ENCODE measurements around the gene PAX6. TPM values are rescaled to one million over a fixed set of nuclear protein-coding genes. Genes with fewer than 3 reads are reported as not detected.

PAX6 gene
- total and polyA plus RNA-seq, 2 donors = 0.32 to 0.47 TPM

- 5% methylated on average over 20 of the region's 20 CpGs for WGBS
- no peak overlapping the region for H3K27ac ChIP-seq (ENCODE audit: low read depth in 1 of 2, low read length in 1 of 2)
- no peaks in the 10 kb centered on the region for H3K36me3 ChIP-seq (ENCODE audit: control insufficient read depth in 2 of 2, insufficient read depth in 2 of 2, low read length in 1 of 2)
- peaks cover 1 to 5% of the 10 kb centered on the region in 2 donors for H3K9me3 ChIP-seq (ENCODE audit: control insufficient read depth in 2 of 2, insufficient read depth in 1 of 2, low read length in 1 of 2)
- peaks cover 10 to 32% of the 10 kb centered on the region in 2 donors for H3K4me1 ChIP-seq (ENCODE audit: control insufficient read depth in 2 of 2, insufficient read depth in 2 of 2, low read length in 2 of 2)
- H3K27me3 ChIP-seq (ENCODE audit: control insufficient read depth in 2 of 2, insufficient read depth in 1 of 2, low read length in 1 of 2) = peaks cover 84 to 100% of the 10 kb centered on the region in 2 donors
- no peak for DNase-seq (ENCODE audit: low read depth in 6 of 9, low spot score in 9 of 9)
- no peak overlapping the region for H3K4me3 ChIP-seq (ENCODE audit: low read length in 2 of 2)
These were observed 5.4 kb downstream of the PAX6 start for GRCh38 chr11:31805629-31806185.

- no peak overlapping the region for H3K27ac ChIP-seq (ENCODE audit: low read depth in 1 of 2, low read length in 1 of 2)
- no peak for DNase-seq (ENCODE audit: low read depth in 6 of 9, low spot score in 9 of 9)
- H3K4me3 ChIP-seq (ENCODE audit: low read length in 2 of 2) = no peak overlapping the region
These were observed 6.0 kb downstream of the PAX6 start for GRCh38 chr11:31805037-31805628.

GRCh38 chr11:31804312-31805036, 6.6 kb downstream of the PAX6 start:
- H3K4me3 ChIP-seq (ENCODE audit: low read length in 2 of 2) = no peak overlapping the region

More at GRCh38 chr11:31805037-31805628, 6.0 kb downstream of the PAX6 start:
- Histone ChIP-seq H3K9me3 (ENCODE audit: control insufficient read depth in 2 of 2, insufficient read depth in 1 of 2, low read length in 1 of 2) (peaks cover 3 to 5% of the 10 kb centered on the region in 2 donors), H3K27me3 (ENCODE audit: control insufficient read depth in 2 of 2, insufficient read depth in 1 of 2, low read length in 1 of 2) (peaks cover 84 to 100% of the 10 kb centered on the region in 2 donors), H3K36me3 (ENCODE audit: control insufficient read depth in 2 of 2, insufficient read depth in 2 of 2, low read length in 1 of 2) (no peaks in the 10 kb centered on the region), H3K4me1 (ENCODE audit: control insufficient read depth in 2 of 2, insufficient read depth in 2 of 2, low read length in 2 of 2) (peaks cover 7 to 27% of the 10 kb centered on the region in 2 donors)
- WGBS = 5% methylated on average over 51 of the region's 51 CpGs

GRCh38 chr11:31803813-31804311, 7.3 kb downstream of the PAX6 start:
- Histone ChIP-seq H3K4me1 (ENCODE audit: control insufficient read depth in 2 of 2, insufficient read depth in 2 of 2, low read length in 2 of 2) (peaks cover 0 to 20% of the 10 kb centered on the region in 2 donors), H3K36me3 (ENCODE audit: control insufficient read depth in 2 of 2, insufficient read depth in 2 of 2, low read length in 1 of 2) (no peaks in the 10 kb centered on the region), H3K27me3 (ENCODE audit: control insufficient read depth in 2 of 2, insufficient read depth in 1 of 2, low read length in 1 of 2) (peaks cover 84 to 100% of the 10 kb centered on the region in 2 donors), H3K9me3 (ENCODE audit: control insufficient read depth in 2 of 2, insufficient read depth in 1 of 2, low read length in 1 of 2) (peaks cover 3 to 5% of the 10 kb centered on the region in 2 donors), H3K4me3 (ENCODE audit: low read length in 2 of 2) (no peak overlapping the region), H3K27ac (ENCODE audit: low read depth in 1 of 2, low read length in 1 of 2) (no peak overlapping the region)
- WGBS = 6% methylated on average over 13 of the region's 13 CpGs
- DNase-seq (ENCODE audit: low read depth in 6 of 9, low spot score in 9 of 9) = no peak

More at GRCh38 chr11:31804312-31805036, 6.6 kb downstream of the PAX6 start:
- Histone ChIP-seq H3K27ac (ENCODE audit: low read depth in 1 of 2, low read length in 1 of 2) (no peak overlapping the region), H3K36me3 (ENCODE audit: control insufficient read depth in 2 of 2, insufficient read depth in 2 of 2, low read length in 1 of 2) (no peaks in the 10 kb centered on the region), H3K9me3 (ENCODE audit: control insufficient read depth in 2 of 2, insufficient read depth in 1 of 2, low read length in 1 of 2) (peaks cover 3 to 5% of the 10 kb centered on the region in 2 donors), H3K27me3 (ENCODE audit: control insufficient read depth in 2 of 2, insufficient read depth in 1 of 2, low read length in 1 of 2) (peaks cover 84 to 100% of the 10 kb centered on the region in 2 donors), H3K4me1 (ENCODE audit: control insufficient read depth in 2 of 2, insufficient read depth in 2 of 2, low read length in 2 of 2) (peaks cover under 1 to 22% of the 10 kb centered on the region in 2 donors)
- 5% methylated on average over 41 of the region's 41 CpGs for WGBS
- no peak for DNase-seq (ENCODE audit: low read depth in 6 of 9, low spot score in 9 of 9)

- H3K4me1 ChIP-seq (ENCODE audit: control insufficient read depth in 2 of 2, insufficient read depth in 2 of 2, low read length in 2 of 2) = peaks cover 0 to 26% of the 10 kb centered on the region in 2 donors
- no peak overlapping the region for H3K27ac ChIP-seq (ENCODE audit: low read depth in 1 of 2, low read length in 1 of 2)
- no peak for DNase-seq (ENCODE audit: low read depth in 6 of 9, low spot score in 9 of 9)
- peaks cover 3 to 5% of the 10 kb centered on the region in 2 donors for H3K9me3 ChIP-seq (ENCODE audit: control insufficient read depth in 2 of 2, insufficient read depth in 1 of 2, low read length in 1 of 2)
- H3K36me3 ChIP-seq (ENCODE audit: control insufficient read depth in 2 of 2, insufficient read depth in 2 of 2, low read length in 1 of 2) = no peaks in the 10 kb centered on the region
- H3K4me3 ChIP-seq (ENCODE audit: low read length in 2 of 2) = no peak overlapping the region
- WGBS = 3% methylated on average over 24 of the region's 24 CpGs
- peaks cover 83 to 100% of the 10 kb centered on the region in 2 donors for H3K27me3 ChIP-seq (ENCODE audit: control insufficient read depth in 2 of 2, insufficient read depth in 1 of 2, low read length in 1 of 2)
These were observed 7.9 kb downstream of the PAX6 start for GRCh38 chr11:31802990-31803812.

GRCh38 chr11:31802609-31802989, 8.5 kb downstream of the PAX6 start:
- Histone ChIP-seq H3K9me3 (ENCODE audit: control insufficient read depth in 2 of 2, insufficient read depth in 1 of 2, low read length in 1 of 2) (peaks cover 3 to 5% of the 10 kb centered on the region in 2 donors), H3K36me3 (ENCODE audit: control insufficient read depth in 2 of 2, insufficient read depth in 2 of 2, low read length in 1 of 2) (no peaks in the 10 kb centered on the region), H3K4me1 (ENCODE audit: control insufficient read depth in 2 of 2, insufficient read depth in 2 of 2, low read length in 2 of 2) (peaks cover 0 to 26% of the 10 kb centered on the region in 2 donors), H3K4me3 (ENCODE audit: low read length in 2 of 2) (no peak overlapping the region), H3K27ac (ENCODE audit: low read depth in 1 of 2, low read length in 1 of 2) (no peak overlapping the region), H3K27me3 (ENCODE audit: control insufficient read depth in 2 of 2, insufficient read depth in 1 of 2, low read length in 1 of 2) (peaks cover 84 to 100% of the 10 kb centered on the region in 2 donors)
- no peak for DNase-seq (ENCODE audit: low read depth in 6 of 9, low spot score in 9 of 9)
- 10% methylated on average over 20 of the region's 20 CpGs for WGBS

- no peak for DNase-seq (ENCODE audit: low read depth in 6 of 9, low spot score in 9 of 9)
- Histone ChIP-seq H3K4me3 (ENCODE audit: low read length in 2 of 2) (no peak overlapping the region), H3K36me3 (ENCODE audit: control insufficient read depth in 2 of 2, insufficient read depth in 2 of 2, low read length in 1 of 2) (no peaks in the 10 kb centered on the region), H3K4me1 (ENCODE audit: control insufficient read depth in 2 of 2, insufficient read depth in 2 of 2, low read length in 2 of 2) (peaks cover 0 to 26% of the 10 kb centered on the region in 2 donors), H3K27ac (ENCODE audit: low read depth in 1 of 2, low read length in 1 of 2) (no peak overlapping the region), H3K27me3 (ENCODE audit: control insufficient read depth in 2 of 2, insufficient read depth in 1 of 2, low read length in 1 of 2) (peaks cover 89 to 100% of the 10 kb centered on the region in 2 donors), H3K9me3 (ENCODE audit: control insufficient read depth in 2 of 2, insufficient read depth in 1 of 2, low read length in 1 of 2) (peaks cover 3 to 5% of the 10 kb centered on the region in 2 donors)
- WGBS = 14% methylated on average over 6 of the region's 6 CpGs
These were observed 9.0 kb downstream of the PAX6 start for GRCh38 chr11:31802000-31802551.

- peaks cover under 1 to 4% of the 10 kb centered on the region in 2 donors for H3K9me3 ChIP-seq (ENCODE audit: control insufficient read depth in 2 of 2, insufficient read depth in 1 of 2, low read length in 1 of 2)
- H3K4me1 ChIP-seq (ENCODE audit: control insufficient read depth in 2 of 2, insufficient read depth in 2 of 2, low read length in 2 of 2) = peaks cover 0 to 26% of the 10 kb centered on the region in 2 donors
- no peaks in the 10 kb centered on the region for H3K36me3 ChIP-seq (ENCODE audit: control insufficient read depth in 2 of 2, insufficient read depth in 2 of 2, low read length in 1 of 2)
- WGBS = 19% methylated on average over 9 of the region's 9 CpGs
- H3K4me3 ChIP-seq (ENCODE audit: low read length in 2 of 2) = no peak overlapping the region
- DNase-seq (ENCODE audit: low read depth in 6 of 9, low spot score in 9 of 9) = no peak
- peaks cover 92 to 100% of the 10 kb centered on the region in 2 donors for H3K27me3 ChIP-seq (ENCODE audit: control insufficient read depth in 2 of 2, insufficient read depth in 1 of 2, low read length in 1 of 2)
- no peak overlapping the region for H3K27ac ChIP-seq (ENCODE audit: low read depth in 1 of 2, low read length in 1 of 2)
These were observed 9.8 kb downstream of the PAX6 start for GRCh38 chr11:31801298-31801702.
